Skeletal muscle tissue (tissue), 4 donors: ENCODE data around the gene PRKD1. TPM values are rescaled to one million over a fixed set of nuclear protein-coding genes. Genes with fewer than 3 reads are reported as not detected.

ENCODE experiments used
- H3K27ac ChIP-seq: one replicate; pipeline ENCODE4 v1.7.0; 2013; ENCODE audit warnings: mild to moderate bottlenecking, low read depth, low read length, inconsistent platforms
- H3K27me3 ChIP-seq, 3 donors: one replicate each; pipeline ENCODE4 v1.7.0; 2013; ENCODE audit warnings: low read length in 3 of 3; ENCODE audit not compliant: control insufficient read depth in 3 of 3, insufficient read depth in 3 of 3
- H3K36me3 ChIP-seq, 3 donors: one replicate each; pipeline ENCODE4 v1.7.0; 2013; ENCODE audit warnings: low read length in 3 of 3; ENCODE audit not compliant: control insufficient read depth in 3 of 3, insufficient read depth in 3 of 3
- H3K4me1 ChIP-seq, 3 donors: one replicate each; pipeline ENCODE4 v1.7.0; 2013; ENCODE audit warnings: low read length in 3 of 3, mild to moderate bottlenecking in 3 of 3; ENCODE audit not compliant: control insufficient read depth in 3 of 3, insufficient read depth in 3 of 3
- H3K4me3 ChIP-seq, 3 donors: one replicate each; pipeline ENCODE4 v1.7.0; 2013; ENCODE audit warnings: low read length in 3 of 3
- H3K9ac ChIP-seq, 3 donors: one replicate each; pipeline ENCODE4 v1.7.0; 2013; ENCODE audit warnings: low read length in 3 of 3, mild to moderate bottlenecking in 3 of 3, moderate library complexity in 2 of 3, low read depth in 1 of 3
- H3K9me3 ChIP-seq, 3 donors: one replicate each; pipeline ENCODE4 v1.7.0; 2013; ENCODE audit warnings: low read length in 3 of 3; ENCODE audit not compliant: control insufficient read depth in 3 of 3
- total RNA-seq: library from RNA; depleted of rRNA; stranded (reverse); fragments of >200 nt; gene quantifications from one replicate; pipeline ENCODE4 v1.2.3, GENCODE V29; 2014
- donor health status: Osteomylitis.

Gene PRKD1
- total RNA-seq, 1 donor from 2014 or later: 30.3 TPM

DNA sequence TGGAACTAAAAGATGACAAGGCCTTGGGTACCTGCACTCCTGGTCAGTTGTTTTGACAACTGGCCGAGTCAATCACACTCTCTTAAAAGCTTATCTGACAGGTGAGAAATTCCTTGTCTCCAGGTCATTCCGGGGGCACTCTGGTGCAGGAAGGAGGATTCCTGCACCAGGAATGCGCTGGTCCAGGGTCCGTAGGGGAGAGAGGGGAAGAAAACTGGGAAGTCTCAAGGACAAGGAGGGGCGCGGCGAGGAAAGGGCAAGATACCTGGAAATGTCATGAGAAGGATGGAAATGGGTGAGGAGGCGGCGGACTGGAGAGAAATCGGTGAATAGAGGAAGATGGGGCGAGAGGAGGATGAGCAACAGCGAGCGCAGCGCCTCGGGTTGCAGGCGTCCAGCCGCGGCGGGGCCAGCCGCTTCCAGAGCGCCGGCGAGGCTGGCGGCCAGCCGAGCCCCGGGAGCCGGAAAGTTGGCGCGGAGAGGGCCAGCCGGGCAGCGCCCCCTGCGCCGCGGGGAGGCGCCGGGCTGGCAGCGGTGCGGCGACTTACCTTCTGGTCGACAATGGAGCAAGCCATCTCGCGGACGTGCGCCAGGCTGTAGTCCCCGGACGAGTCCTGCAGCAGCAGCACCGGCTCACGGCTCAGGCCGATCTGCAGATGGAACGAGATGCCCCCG, 809 bp downstream of the PRKD1 start:
- Histone ChIP-seq H3K4me1 (peaks cover 12 to 16% (median 16%) of the 10 kb centered on the region in 3 donors), H3K27ac (no peak overlapping the region), H3K9ac (peak overlapping the region; percentile 69 to 74 (median 72)), H3K27me3 (no peaks in the 10 kb centered on the region), H3K36me3 (no peaks in the 10 kb centered on the region), H3K9me3 (no peaks in the 10 kb centered on the region), H3K4me3 (peak overlapping the region; percentile 79 to 90 (median 90))

DNA sequence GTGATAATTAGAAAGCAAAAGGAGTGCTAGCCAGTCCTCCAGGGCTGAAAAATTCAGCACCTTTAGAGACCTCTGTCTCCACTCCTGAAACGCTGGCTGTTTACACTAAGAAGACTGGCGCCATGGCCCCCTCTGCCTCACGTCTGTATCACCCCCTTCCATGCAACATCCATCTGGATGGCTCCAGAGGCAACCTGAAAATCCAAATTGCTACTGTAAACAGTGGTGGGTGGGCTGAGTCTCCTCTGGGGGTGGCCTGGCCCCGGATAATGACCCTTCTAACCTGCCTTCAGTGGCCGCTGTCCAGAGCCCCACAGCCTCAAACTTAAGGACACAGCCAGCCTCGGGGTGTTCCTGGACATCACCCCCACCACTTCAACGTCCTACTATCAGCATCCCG, 1.4 kb downstream of the PRKD1 start:
- H3K4me1 ChIP-seq: peaks cover 12 to 16% (median 16%) of the 10 kb centered on the region in 3 donors
- no peaks in the 10 kb centered on the region for H3K36me3 ChIP-seq
- peak overlapping the region in 2 of 3 donors; percentile 69 to 74 for H3K9ac ChIP-seq
- H3K27me3 ChIP-seq: no peaks in the 10 kb centered on the region
- H3K4me3 ChIP-seq: peak overlapping the region; percentile 79 to 90 (median 90)
- no peaks in the 10 kb centered on the region for H3K9me3 ChIP-seq
- H3K27ac ChIP-seq: no peak overlapping the region

DNA sequence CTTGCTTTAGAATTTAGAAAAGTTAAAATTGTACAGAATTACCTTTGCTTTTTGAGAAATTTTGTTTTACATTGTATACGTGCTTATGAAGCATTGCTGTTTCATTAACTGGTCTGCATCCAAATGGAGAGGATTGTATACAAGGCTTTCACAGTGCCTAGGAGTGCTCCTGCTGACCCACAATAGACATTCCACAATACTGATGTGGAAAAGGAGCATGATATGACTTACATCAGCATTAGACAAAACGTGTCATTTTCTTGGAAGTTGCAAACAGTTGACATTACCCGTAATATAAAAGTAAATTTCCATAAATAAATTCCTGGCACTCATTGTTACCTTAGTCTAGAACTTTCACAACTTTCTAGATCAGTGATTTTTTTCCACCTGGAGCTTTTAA, 1.9 kb downstream of the PRKD1 start:
- Histone ChIP-seq H3K4me3 (no peak overlapping the region), H3K4me1 (peaks cover 12 to 16% (median 16%) of the 10 kb centered on the region in 3 donors), H3K27ac (no peak overlapping the region), H3K9ac (no peak overlapping the region), H3K9me3 (no peaks in the 10 kb centered on the region), H3K36me3 (no peaks in the 10 kb centered on the region), H3K27me3 (no peaks in the 10 kb centered on the region)

DNA sequence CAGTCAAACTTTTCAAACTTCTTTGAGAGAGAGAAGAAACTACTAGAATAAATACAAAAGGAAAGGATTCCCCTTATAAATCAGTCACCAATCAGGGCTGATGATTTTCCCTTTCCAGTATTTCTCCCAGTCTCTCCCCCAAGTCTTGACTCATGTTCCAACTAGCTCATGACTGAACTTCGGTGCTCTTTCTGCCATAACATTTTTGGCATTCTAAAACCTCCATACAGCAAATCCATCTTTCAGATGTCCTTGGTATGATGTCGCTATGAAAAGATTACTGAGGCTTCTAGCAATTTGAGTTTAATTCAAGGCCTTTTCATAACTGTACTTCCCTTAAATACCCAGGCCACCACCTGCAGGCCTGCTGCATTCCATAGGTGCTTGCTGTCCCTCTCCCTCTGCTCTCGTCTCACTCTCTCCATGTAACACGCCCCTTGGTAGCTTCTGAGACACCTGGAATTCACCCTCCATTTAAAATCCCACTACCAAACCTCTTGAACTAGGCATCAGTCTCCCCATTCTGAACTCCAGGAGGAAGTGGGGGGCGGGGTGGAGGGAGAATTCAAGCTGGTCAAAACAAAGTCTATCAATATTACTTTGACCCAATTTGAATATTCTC, 2.4 kb downstream of the PRKD1 start:
- no peaks in the 10 kb centered on the region for H3K9me3 ChIP-seq
- peaks cover 12 to 16% (median 16%) of the 10 kb centered on the region in 3 donors for H3K4me1 ChIP-seq
- no peaks in the 10 kb centered on the region for H3K36me3 ChIP-seq
- H3K4me3 ChIP-seq: no peak overlapping the region
- no peak overlapping the region for H3K27ac ChIP-seq
- peak overlapping the region in 1 of 3 donors; percentile 1 for H3K9ac ChIP-seq
- no peaks in the 10 kb centered on the region for H3K27me3 ChIP-seq

- no peak overlapping the region for H3K27ac ChIP-seq
Measured at GRCh38 chr14:29919845-29920244, 7.8 kb downstream of the PRKD1 start.

DNA sequence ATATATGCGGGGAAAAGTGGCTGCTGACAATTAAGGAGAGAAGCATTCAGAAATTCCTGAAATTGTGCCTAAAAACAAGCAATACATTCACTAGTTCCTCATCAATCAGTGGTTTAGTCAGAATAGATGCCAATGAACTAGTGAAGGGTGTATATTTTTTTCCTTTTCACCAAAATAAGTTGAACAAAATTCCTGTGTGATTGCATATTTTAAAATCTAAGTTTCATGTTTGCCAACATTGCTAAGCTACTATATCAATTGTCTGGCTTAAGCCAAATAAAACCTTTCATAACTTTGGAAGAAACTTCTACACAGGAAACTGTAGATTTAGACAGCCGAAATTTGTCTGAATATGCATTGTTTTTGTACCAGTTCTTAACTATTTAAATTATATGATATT, 8.7 kb downstream of the PRKD1 start:
- H3K36me3 ChIP-seq: no peaks in the 10 kb centered on the region
- H3K27me3 ChIP-seq: no peaks in the 10 kb centered on the region
- no peak overlapping the region for H3K4me3 ChIP-seq
- no peaks in the 10 kb centered on the region for H3K9me3 ChIP-seq
- H3K27ac ChIP-seq: no peak overlapping the region
- H3K4me1 ChIP-seq: no peaks in the 10 kb centered on the region
- no peak overlapping the region for H3K9ac ChIP-seq

More at GRCh38 chr14:29919845-29920244, 7.8 kb downstream of the PRKD1 start:
- no peak overlapping the region for H3K9ac ChIP-seq
- H3K4me1 ChIP-seq: no peaks in the 10 kb centered on the region
- no peaks in the 10 kb centered on the region for H3K9me3 ChIP-seq
- H3K36me3 ChIP-seq: no peaks in the 10 kb centered on the region
- H3K4me3 ChIP-seq: no peak overlapping the region
- H3K27me3 ChIP-seq: no peaks in the 10 kb centered on the region

GRCh38 chr14:29913566-29913965, 14.1 kb downstream of the PRKD1 start:
- Histone ChIP-seq H3K36me3 (no peaks in the 10 kb centered on the region), H3K27ac (no peak overlapping the region)

DNA sequence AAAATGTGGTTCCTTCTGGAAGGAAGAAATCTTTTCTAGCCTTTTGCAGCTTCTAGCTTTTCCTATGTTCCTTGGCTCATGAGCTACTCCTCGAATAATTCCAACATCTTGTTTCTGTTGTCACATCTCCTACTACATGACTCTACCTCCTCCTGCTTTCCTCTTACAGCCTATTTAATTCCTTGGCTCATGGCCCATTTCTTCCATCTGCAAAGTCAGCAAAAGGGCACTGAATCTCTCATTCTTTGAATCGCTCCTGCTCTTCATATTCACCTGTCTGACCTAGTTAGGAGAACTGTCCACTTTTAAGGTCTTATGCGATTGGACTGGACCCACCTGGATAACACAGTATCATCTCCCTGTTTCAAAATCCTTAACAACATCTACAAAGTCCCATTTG, 15.8 kb downstream of the PRKD1 start:
- Histone ChIP-seq H3K27ac (no peak overlapping the region), H3K4me1 (no peaks in the 10 kb centered on the region)

More at GRCh38 chr14:29913566-29913965, 14.1 kb downstream of the PRKD1 start:
- no peaks in the 10 kb centered on the region for H3K27me3 ChIP-seq
- H3K4me3 ChIP-seq: no peak overlapping the region
- no peak overlapping the region for H3K9ac ChIP-seq
- H3K4me1 ChIP-seq: no peaks in the 10 kb centered on the region
- H3K9me3 ChIP-seq: no peaks in the 10 kb centered on the region

GRCh38 chr14:29908652-29909577, 18.7 kb downstream of the PRKD1 start:
- Histone ChIP-seq H3K4me3 (no peak overlapping the region), H3K27ac (no peak overlapping the region), H3K36me3 (no peaks in the 10 kb centered on the region), H3K27me3 (no peaks in the 10 kb centered on the region), H3K9ac (no peak overlapping the region), H3K4me1 (no peaks in the 10 kb centered on the region), H3K9me3 (no peaks in the 10 kb centered on the region)

More for the DNA sequence above, 15.8 kb downstream of the PRKD1 start:
- Histone ChIP-seq H3K36me3 (no peaks in the 10 kb centered on the region), H3K9me3 (no peaks in the 10 kb centered on the region), H3K27me3 (no peaks in the 10 kb centered on the region), H3K4me3 (no peak overlapping the region), H3K9ac (no peak overlapping the region)
